ENCODE data around the gene PHACTR1.

The PHACTR1 gene

GRCh38 chr6:13285705-13286104 is 569.1 kb downstream of the PHACTR1 start:
- no peak for DNase-seq (ENCODE audit: extremely low spot score, insufficient read length, low read depth)
- no peak for FAIRE-seq

GRCh38 chr6:13286181-13286580 is 569.6 kb downstream of the PHACTR1 start:
- DNase-seq (ENCODE audit: extremely low spot score, insufficient read length, low read depth) (no peak), FAIRE-seq (peak; percentile 62)

GRCh38 chr6:13287104-13287503 is 570.5 kb downstream of the PHACTR1 start:
- DNase-seq (ENCODE audit: extremely low spot score, insufficient read length, low read depth) (no peak), FAIRE-seq (no peak)

- DNase-seq (ENCODE audit: extremely low spot score, insufficient read length, low read depth) (no peak), FAIRE-seq (no peak)
Observed at GRCh38 chr6:13288481-13288880, 571.9 kb downstream of the PHACTR1 start.

- FAIRE-seq (no peak), DNase-seq (ENCODE audit: extremely low spot score, insufficient read length, low read depth) (no peak)
Observed at GRCh38 chr6:13288969-13289391, 572.4 kb downstream of the PHACTR1 start.

GRCh38 chr6:13289789-13290318 is 573.3 kb downstream of the PHACTR1 start:
- DNase-seq (ENCODE audit: extremely low spot score, insufficient read length, low read depth) (no peak), FAIRE-seq (no peak)

GRCh38 chr6:13290335-13290734 is 573.8 kb downstream of the PHACTR1 start:
- DNase-seq (ENCODE audit: extremely low spot score, insufficient read length, low read depth) (no peak), FAIRE-seq (no peak)

GRCh38 chr6:13292774-13293173 is 576.2 kb downstream of the PHACTR1 start:
- DNase-seq (ENCODE audit: extremely low spot score, insufficient read length, low read depth) (no peak), FAIRE-seq (no peak)

GRCh38 chr6:13294499-13295069 is 578.0 kb downstream of the PHACTR1 start:
- no peak for DNase-seq (ENCODE audit: extremely low spot score, insufficient read length, low read depth)

GRCh38 chr6:13295576-13295975 is 579.0 kb downstream of the PHACTR1 start:
- FAIRE-seq: no peak
- DNase-seq (ENCODE audit: extremely low spot score, insufficient read length, low read depth): no peak

More at GRCh38 chr6:13294499-13295069, 578.0 kb downstream of the PHACTR1 start:
- no peak for FAIRE-seq

- DNase-seq (ENCODE audit: extremely low spot score, insufficient read length, low read depth) (no peak), FAIRE-seq (no peak)
Observed at GRCh38 chr6:13296536-13296997, 580.0 kb downstream of the PHACTR1 start.

- no peak for DNase-seq (ENCODE audit: extremely low spot score, insufficient read length, low read depth)
- no peak for FAIRE-seq
Observed at GRCh38 chr6:13297391-13297790, 580.8 kb downstream of the PHACTR1 start.

GRCh38 chr6:13298446-13298845 is 581.9 kb downstream of the PHACTR1 start:
- no peak for DNase-seq (ENCODE audit: extremely low spot score, insufficient read length, low read depth)
- FAIRE-seq: no peak

GRCh38 chr6:13299403-13299821 is 582.8 kb downstream of the PHACTR1 start:
- FAIRE-seq (peak; percentile 9), DNase-seq (ENCODE audit: extremely low spot score, insufficient read length, low read depth) (no peak)

GRCh38 chr6:13299918-13300317 is 583.4 kb downstream of the PHACTR1 start:
- FAIRE-seq (no peak), DNase-seq (ENCODE audit: extremely low spot score, insufficient read length, low read depth) (no peak)

GRCh38 chr6:13300643-13301590 is 584.4 kb downstream of the PHACTR1 start:
- no peak for DNase-seq (ENCODE audit: extremely low spot score, insufficient read length, low read depth)
- FAIRE-seq: no peak

- FAIRE-seq (no peak), DNase-seq (ENCODE audit: extremely low spot score, insufficient read length, low read depth) (no peak)
Observed at GRCh38 chr6:13302291-13302690, 585.7 kb downstream of the PHACTR1 start.

GRCh38 chr6:13302751-13303667 is 586.4 kb downstream of the PHACTR1 start:
- FAIRE-seq: peak; percentile 89

GRCh38 chr6:13303668-13304017 is 587.1 kb downstream of the PHACTR1 start:
- FAIRE-seq (peak; percentile 87), DNase-seq (ENCODE audit: extremely low spot score, insufficient read length, low read depth) (peak; percentile 61)

More at GRCh38 chr6:13302751-13303667, 586.4 kb downstream of the PHACTR1 start:
- peak; percentile 58 for DNase-seq (ENCODE audit: extremely low spot score, insufficient read length, low read depth)

GRCh38 chr6:13304101-13304500 is 587.5 kb downstream of the PHACTR1 start:
- FAIRE-seq: no peak
- no peak for DNase-seq (ENCODE audit: extremely low spot score, insufficient read length, low read depth)
